Chondrocyte (in vitro differentiated cells): Measurements from ENCODE around the gene ZSCAN5A. TPM values are rescaled to one million over a fixed set of nuclear protein-coding genes. Genes with fewer than 3 reads are reported as not detected.

Source experiments
- DNase-seq: peaks from one replicate; pipeline ENCODE4 v3.0.0; 2021; ENCODE audit warnings: mixed read lengths, low spot score
- H3K27ac Mint-ChIP-seq: one replicate; pipeline ENCODE4 v1.8.0; 2021; ENCODE audit warnings: mild to moderate bottlenecking, moderate library complexity, mixed read lengths; ENCODE audit not compliant: unreplicated experiment
- H3K27me3 Mint-ChIP-seq: 2 replicates; pipeline ENCODE4 v1.8.0; 2021; ENCODE audit warnings: low read depth, mixed read lengths
- H3K36me3 Mint-ChIP-seq: 2 replicates; pipeline ENCODE4 v1.8.0; 2021; ENCODE audit warnings: low read depth, mixed read lengths
- H3K4me1 Mint-ChIP-seq: 2 replicates; pipeline ENCODE4 v1.8.0; 2021; ENCODE audit warnings: low read depth, mild to moderate bottlenecking, mixed read lengths
- H3K4me3 Mint-ChIP-seq: one replicate; pipeline ENCODE4 v1.8.0; 2021; ENCODE audit warnings: mild to moderate bottlenecking, moderate library complexity, mixed read lengths; ENCODE audit not compliant: unreplicated experiment
- H3K9me3 Mint-ChIP-seq: 2 replicates; pipeline ENCODE4 v1.8.0; 2021; ENCODE audit warnings: low read depth, mixed read lengths
- long read RNA-seq: library from polyadenylated mRNA; stranded (forward); transcript quantifications from one replicate; pipeline ENCODE4 v2.0.0, GENCODE V29; 2021
- total RNA-seq: library from RNA; stranded (reverse); gene quantifications from 3 replicates; pipeline ENCODE4 v1.2.1, GENCODE V29; 2021
- TF ChIP-seq, protein P1 (sequence below): fragments of 200-600 bp; sonication (generic); IDR thresholded peaks from 2 replicates; pipeline ENCODE4 v1.5.0; 2021; ENCODE audit warnings: antibody characterized with exemption, mild to moderate bottlenecking, moderate library complexity

ZSCAN5A gene, protein sequence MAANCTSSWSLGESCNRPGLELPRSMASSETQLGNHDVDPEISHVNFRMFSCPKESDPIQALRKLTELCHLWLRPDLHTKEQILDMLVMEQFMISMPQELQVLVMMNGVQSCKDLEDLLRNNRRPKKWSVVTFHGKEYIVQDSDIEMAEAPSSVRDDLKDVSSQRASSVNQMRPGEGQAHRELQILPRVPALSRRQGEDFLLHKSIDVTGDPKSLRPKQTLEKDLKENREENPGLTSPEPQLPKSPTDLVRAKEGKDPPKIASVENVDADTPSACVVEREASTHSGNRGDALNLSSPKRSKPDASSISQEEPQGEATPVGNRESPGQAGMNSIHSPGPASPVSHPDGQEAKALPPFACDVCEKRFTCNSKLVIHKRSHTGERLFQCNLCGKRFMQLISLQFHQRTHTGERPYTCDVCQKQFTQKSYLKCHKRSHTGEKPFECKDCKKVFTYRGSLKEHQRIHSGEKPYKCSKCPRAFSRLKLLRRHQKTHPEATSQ
- total RNA-seq = 1.5 to 9.9 TPM (median 3.8 TPM) in 3 replicates
- long read RNA-seq, partial matches to known transcripts = 0 of 2 reads
- long read RNA-seq, other reads (novel, unspliced or antisense) = 2 of 2 reads

DNA sequence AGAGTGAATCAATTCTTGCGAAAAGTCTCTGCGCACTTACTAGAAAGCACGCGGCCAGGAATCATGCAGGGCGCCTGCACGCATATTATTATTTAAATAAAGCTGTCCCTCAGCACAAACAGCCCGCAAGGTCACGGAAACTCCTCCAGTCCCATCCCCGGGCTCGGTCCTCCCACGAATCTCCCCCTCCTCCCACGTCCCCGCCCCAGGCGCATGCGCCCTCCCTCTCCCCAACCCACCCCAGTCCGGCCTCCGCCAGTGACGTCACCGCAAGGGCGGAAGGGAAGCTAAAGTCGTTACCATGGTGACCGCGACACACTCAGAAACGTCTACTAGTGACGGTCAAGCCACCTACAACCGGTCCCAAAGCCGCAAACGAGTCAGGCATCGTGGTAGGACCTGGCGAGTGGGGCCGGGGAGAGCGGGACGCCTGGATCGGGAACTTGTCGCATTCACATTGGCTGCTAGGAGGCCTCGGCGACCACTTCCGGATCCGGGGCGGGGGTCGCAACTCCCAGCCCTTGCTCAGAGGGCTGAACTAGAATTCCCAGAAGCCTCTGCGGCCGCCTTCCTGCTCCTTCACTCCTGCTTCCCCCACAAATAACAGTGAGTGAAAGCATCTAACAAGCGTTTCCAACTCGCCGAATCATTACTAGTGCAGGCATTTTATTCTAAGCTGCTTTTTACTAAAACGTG lies at the start of gene ZSCAN5A:
ZSCAN5A (minus strand) TSS at position 459 of the 696 bp plus-strand sequence. CDS start 89,793 bp downstream, outside the sequence.
- Mint-ChIP-seq H3K4me1 (peaks cover 12% of the 10 kb centered on the region), H3K27ac (peak within 1 kb of the TSS; percentile 93), H3K27me3 (no peaks in the 10 kb centered on the region), H3K4me3 (peak within 1 kb of the TSS; percentile 89), H3K36me3 (no peaks in the 10 kb centered on the region), H3K9me3 (peaks cover 2% of the 10 kb centered on the region)
- TF ChIP-seq, protein P1, sequence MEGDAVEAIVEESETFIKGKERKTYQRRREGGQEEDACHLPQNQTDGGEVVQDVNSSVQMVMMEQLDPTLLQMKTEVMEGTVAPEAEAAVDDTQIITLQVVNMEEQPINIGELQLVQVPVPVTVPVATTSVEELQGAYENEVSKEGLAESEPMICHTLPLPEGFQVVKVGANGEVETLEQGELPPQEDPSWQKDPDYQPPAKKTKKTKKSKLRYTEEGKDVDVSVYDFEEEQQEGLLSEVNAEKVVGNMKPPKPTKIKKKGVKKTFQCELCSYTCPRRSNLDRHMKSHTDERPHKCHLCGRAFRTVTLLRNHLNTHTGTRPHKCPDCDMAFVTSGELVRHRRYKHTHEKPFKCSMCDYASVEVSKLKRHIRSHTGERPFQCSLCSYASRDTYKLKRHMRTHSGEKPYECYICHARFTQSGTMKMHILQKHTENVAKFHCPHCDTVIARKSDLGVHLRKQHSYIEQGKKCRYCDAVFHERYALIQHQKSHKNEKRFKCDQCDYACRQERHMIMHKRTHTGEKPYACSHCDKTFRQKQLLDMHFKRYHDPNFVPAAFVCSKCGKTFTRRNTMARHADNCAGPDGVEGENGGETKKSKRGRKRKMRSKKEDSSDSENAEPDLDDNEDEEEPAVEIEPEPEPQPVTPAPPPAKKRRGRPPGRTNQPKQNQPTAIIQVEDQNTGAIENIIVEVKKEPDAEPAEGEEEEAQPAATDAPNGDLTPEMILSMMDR = no peak
- peak; percentile 97 for DNase-seq

DNA sequence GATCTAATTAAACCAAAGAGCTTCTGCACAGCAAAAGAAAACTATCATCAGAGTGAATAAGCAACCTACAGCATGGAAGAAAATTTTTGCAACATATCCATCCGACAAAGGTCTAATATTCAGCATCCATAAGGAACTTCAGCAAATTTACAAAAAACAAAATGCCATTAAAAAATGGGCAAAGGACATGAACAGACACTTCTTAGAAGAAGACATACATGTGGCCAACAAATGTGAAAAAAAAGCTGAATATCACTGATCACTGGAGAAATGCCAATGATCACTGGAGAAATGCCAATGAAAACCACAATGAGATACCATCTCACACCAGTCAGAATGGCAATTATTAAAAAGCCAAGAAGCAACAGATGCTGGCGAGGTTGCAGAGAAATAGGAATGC lies 46.2 kb upstream of the ZSCAN5A start:
- H3K36me3 Mint-ChIP-seq = peaks cover 25% of the 10 kb centered on the region

DNA sequence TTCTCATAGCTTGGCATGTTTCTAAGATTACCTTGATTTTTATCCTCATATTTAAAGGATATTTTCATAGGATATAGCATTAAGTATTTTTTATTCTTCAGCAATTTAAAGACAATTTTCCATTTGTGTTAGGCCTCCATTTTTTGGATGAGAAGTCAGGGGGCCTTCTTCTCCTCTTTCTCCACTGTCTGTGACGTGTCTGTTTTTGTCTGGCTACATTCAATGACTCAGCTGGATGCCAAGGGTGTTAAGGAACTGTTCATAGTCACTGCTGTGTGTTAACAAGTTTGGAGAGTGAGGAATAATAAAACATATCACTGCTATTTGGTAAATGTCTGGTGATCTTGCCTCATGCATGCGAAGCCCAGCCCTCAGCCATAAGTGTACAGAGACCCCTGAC lies 42.3 kb upstream of the ZSCAN5A start:
- H3K27ac Mint-ChIP-seq = no peak overlapping the region

More for the DNA sequence above, 46.2 kb upstream of the ZSCAN5A start:
- Mint-ChIP-seq H3K4me3 (no peak overlapping the region), H3K4me1 (no peaks in the 10 kb centered on the region), H3K9me3 (peaks cover 62% of the 10 kb centered on the region), H3K27me3 (no peaks in the 10 kb centered on the region), H3K27ac (no peak overlapping the region)
- TF ChIP-seq, protein P1 = no peak
- DNase-seq = no peak

DNA sequence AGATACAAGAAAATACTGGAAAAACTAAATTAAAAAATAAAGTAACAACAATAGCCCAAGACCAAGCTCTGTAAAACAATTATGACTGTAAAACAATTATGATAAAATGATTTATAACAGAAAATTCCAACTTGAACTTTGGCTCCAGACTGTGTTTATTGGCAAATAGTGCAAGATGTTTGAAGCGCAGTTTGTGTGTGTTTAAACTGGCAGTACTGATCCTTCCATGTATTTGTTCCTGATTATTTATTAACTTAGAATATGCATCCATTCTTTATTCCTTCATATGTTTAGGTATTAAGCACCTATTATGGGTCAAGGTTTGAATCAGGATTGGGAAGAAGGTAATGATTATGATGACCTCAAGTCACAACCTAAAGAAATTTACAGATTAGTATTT lies 40.9 kb upstream of the ZSCAN5A start:
- no peaks in the 10 kb centered on the region for H3K4me1 Mint-ChIP-seq

More for the DNA sequence above, 42.3 kb upstream of the ZSCAN5A start:
- no peak overlapping the region for H3K4me3 Mint-ChIP-seq
- H3K9me3 Mint-ChIP-seq = peaks cover 50% of the 10 kb centered on the region
- H3K36me3 Mint-ChIP-seq = peaks cover 20% of the 10 kb centered on the region
- no peaks in the 10 kb centered on the region for H3K27me3 Mint-ChIP-seq
- TF ChIP-seq, protein P1 = no peak
- no peak for DNase-seq
- H3K4me1 Mint-ChIP-seq = no peaks in the 10 kb centered on the region

More for the DNA sequence above, 40.9 kb upstream of the ZSCAN5A start:
- Mint-ChIP-seq H3K27me3 (no peaks in the 10 kb centered on the region), H3K27ac (no peak overlapping the region), H3K9me3 (peaks cover 46% of the 10 kb centered on the region), H3K36me3 (peaks cover 14% of the 10 kb centered on the region), H3K4me3 (no peak overlapping the region)
- no peak for DNase-seq
- TF ChIP-seq, protein P1 = no peak
